ENCODE results near the gene DENND1A.

GRCh38 chr9:123432331-123433236 is 497.3 kb downstream of the DENND1A start:
- no peak for TF ChIP-seq CTCF (IDR thresholded peaks at IDR 0.05)
- TF ChIP-seq POLR2A (IDR thresholded peaks at IDR 0.05): no peak
- TF ChIP-seq POLR2AphosphoS5 (IDR thresholded peaks at IDR 0.05): no peak
